ENCODE measurements around the gene SECISBP2.

GRCh38 chr9:89390578-89391116, 72.3 kb downstream of the SECISBP2 start:
- no peak for TF ChIP-seq CTCF (IDR thresholded peaks at IDR 0.05)
- TF ChIP-seq ZFX (IDR thresholded peaks at IDR 0.05; ENCODE audit: borderline replicate concordance) = no peak
